ENCODE results near the gene CADPS.

The CADPS gene

GRCh38 chr3:62479326-62479725 lies 395.9 kb downstream of the CADPS start:
- DNase-seq (ENCODE audit: low read depth in 1 of 2, low spot score in 1 of 2) = no peak
- Histone ChIP-seq H3K27ac (replicated peaks) (no peak overlapping the region), H3K4me3 (replicated peaks; ENCODE audit: insufficient read depth, low read length) (no peak overlapping the region), H3K27me3 (ENCODE audit: insufficient read depth, poor library complexity, severe bottlenecking) (no peaks in the 10 kb centered on the region)
- no peak for TF ChIP-seq SPI1 (IDR thresholded peaks at IDR 0.05; ENCODE audit: borderline replicate concordance, low read depth)
- TF ChIP-seq, protein P1, sequence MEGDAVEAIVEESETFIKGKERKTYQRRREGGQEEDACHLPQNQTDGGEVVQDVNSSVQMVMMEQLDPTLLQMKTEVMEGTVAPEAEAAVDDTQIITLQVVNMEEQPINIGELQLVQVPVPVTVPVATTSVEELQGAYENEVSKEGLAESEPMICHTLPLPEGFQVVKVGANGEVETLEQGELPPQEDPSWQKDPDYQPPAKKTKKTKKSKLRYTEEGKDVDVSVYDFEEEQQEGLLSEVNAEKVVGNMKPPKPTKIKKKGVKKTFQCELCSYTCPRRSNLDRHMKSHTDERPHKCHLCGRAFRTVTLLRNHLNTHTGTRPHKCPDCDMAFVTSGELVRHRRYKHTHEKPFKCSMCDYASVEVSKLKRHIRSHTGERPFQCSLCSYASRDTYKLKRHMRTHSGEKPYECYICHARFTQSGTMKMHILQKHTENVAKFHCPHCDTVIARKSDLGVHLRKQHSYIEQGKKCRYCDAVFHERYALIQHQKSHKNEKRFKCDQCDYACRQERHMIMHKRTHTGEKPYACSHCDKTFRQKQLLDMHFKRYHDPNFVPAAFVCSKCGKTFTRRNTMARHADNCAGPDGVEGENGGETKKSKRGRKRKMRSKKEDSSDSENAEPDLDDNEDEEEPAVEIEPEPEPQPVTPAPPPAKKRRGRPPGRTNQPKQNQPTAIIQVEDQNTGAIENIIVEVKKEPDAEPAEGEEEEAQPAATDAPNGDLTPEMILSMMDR (IDR thresholded peaks at IDR 0.05; ENCODE audit: insufficient read depth, low read length) = no peak
- TF ChIP-seq GABPA (IDR thresholded peaks at IDR 0.05; ENCODE audit: low read depth) = no peak
- TF ChIP-seq, protein P2, sequence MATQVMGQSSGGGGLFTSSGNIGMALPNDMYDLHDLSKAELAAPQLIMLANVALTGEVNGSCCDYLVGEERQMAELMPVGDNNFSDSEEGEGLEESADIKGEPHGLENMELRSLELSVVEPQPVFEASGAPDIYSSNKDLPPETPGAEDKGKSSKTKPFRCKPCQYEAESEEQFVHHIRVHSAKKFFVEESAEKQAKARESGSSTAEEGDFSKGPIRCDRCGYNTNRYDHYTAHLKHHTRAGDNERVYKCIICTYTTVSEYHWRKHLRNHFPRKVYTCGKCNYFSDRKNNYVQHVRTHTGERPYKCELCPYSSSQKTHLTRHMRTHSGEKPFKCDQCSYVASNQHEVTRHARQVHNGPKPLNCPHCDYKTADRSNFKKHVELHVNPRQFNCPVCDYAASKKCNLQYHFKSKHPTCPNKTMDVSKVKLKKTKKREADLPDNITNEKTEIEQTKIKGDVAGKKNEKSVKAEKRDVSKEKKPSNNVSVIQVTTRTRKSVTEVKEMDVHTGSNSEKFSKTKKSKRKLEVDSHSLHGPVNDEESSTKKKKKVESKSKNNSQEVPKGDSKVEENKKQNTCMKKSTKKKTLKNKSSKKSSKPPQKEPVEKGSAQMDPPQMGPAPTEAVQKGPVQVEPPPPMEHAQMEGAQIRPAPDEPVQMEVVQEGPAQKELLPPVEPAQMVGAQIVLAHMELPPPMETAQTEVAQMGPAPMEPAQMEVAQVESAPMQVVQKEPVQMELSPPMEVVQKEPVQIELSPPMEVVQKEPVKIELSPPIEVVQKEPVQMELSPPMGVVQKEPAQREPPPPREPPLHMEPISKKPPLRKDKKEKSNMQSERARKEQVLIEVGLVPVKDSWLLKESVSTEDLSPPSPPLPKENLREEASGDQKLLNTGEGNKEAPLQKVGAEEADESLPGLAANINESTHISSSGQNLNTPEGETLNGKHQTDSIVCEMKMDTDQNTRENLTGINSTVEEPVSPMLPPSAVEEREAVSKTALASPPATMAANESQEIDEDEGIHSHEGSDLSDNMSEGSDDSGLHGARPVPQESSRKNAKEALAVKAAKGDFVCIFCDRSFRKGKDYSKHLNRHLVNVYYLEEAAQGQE (IDR thresholded peaks at IDR 0.05; ENCODE audit: insufficient replicate concordance, low read depth) = no peak
- TF ChIP-seq POLR2AphosphoS5 (IDR thresholded peaks at IDR 0.05; ENCODE audit: low read depth) = no peak

GRCh38 chr3:62475306-62475705 lies 399.9 kb downstream of the CADPS start:
- H3K27ac ChIP-seq (replicated peaks) = no peak overlapping the region
- H3K27me3 ChIP-seq (ENCODE audit: insufficient read depth, poor library complexity, severe bottlenecking) = no peaks in the 10 kb centered on the region
- TF ChIP-seq, protein P1 (IDR thresholded peaks at IDR 0.05; ENCODE audit: insufficient read depth, low read length) = no peak
- no peak for TF ChIP-seq GABPA (IDR thresholded peaks at IDR 0.05; ENCODE audit: low read depth)
- TF ChIP-seq POLR2AphosphoS5 (IDR thresholded peaks at IDR 0.05; ENCODE audit: low read depth) = no peak
- no peak for TF ChIP-seq SPI1 (IDR thresholded peaks at IDR 0.05; ENCODE audit: borderline replicate concordance, low read depth)
- TF ChIP-seq, protein P2 (IDR thresholded peaks at IDR 0.05; ENCODE audit: insufficient replicate concordance, low read depth) = no peak
- DNase-seq (ENCODE audit: low read depth in 1 of 2, low spot score in 1 of 2) = no peak
- no peak overlapping the region for H3K4me3 ChIP-seq (replicated peaks; ENCODE audit: insufficient read depth, low read length)

- no peaks in the 10 kb centered on the region for H3K27me3 ChIP-seq (ENCODE audit: insufficient read depth, poor library complexity, severe bottlenecking)
- H3K4me3 ChIP-seq (replicated peaks; ENCODE audit: insufficient read depth, low read length) = no peak overlapping the region
- TF ChIP-seq GABPA (IDR thresholded peaks at IDR 0.05; ENCODE audit: low read depth) (no peak), SPI1 (IDR thresholded peaks at IDR 0.05; ENCODE audit: borderline replicate concordance, low read depth) (no peak), POLR2AphosphoS5 (IDR thresholded peaks at IDR 0.05; ENCODE audit: low read depth) (no peak)
- TF ChIP-seq, protein P1 (IDR thresholded peaks at IDR 0.05; ENCODE audit: insufficient read depth, low read length) = no peak
- TF ChIP-seq, protein P2 (IDR thresholded peaks at IDR 0.05; ENCODE audit: insufficient replicate concordance, low read depth) = no peak
- no peak overlapping the region for H3K27ac ChIP-seq (replicated peaks)
- DNase-seq (ENCODE audit: low read depth in 1 of 2, low spot score in 1 of 2) = no peak
Measured at GRCh38 chr3:62467966-62468722, 407.1 kb downstream of the CADPS start.
